AML-193 (cell line): Measurements from ENCODE around the gene TMEM255B.
"Not testable (repeated sequence)": the region's sequence is repeated elsewhere in the genome, so short reads cannot be mapped to it uniquely, and the experiment has no call there.

Source experiments
- DNase-seq, 2 experiments: peaks; one replicate each; lab custom pipeline; 2025; lab: John Stamatoyannopoulos, UW

The TMEM255B gene

GRCh38 chr13:113734826-113735125 is 24.2 kb upstream of the TMEM255B start:
- DNase-seq = no peak

- DNase-seq = no peak
Measured at GRCh38 chr13:113735194-113735593, 23.8 kb upstream of the TMEM255B start.

GRCh38 chr13:113735750-113736149 is 23.3 kb upstream of the TMEM255B start:
- no peak for DNase-seq

GRCh38 chr13:113736258-113736731 is 22.7 kb upstream of the TMEM255B start:
- DNase-seq = peak in 1 of 2 experiments; percentile 41

- no peak for DNase-seq
Measured at GRCh38 chr13:113737803-113738202, 21.2 kb upstream of the TMEM255B start.

GRCh38 chr13:113739527-113740285 is 19.3 kb upstream of the TMEM255B start:
- DNase-seq = no peak

GRCh38 chr13:113740286-113740556 is 18.8 kb upstream of the TMEM255B start:
- DNase-seq = no peak

GRCh38 chr13:113740661-113741060 is 18.4 kb upstream of the TMEM255B start:
- no peak for DNase-seq

- peak; percentile 81 to 85 for DNase-seq
Measured at GRCh38 chr13:113741191-113741668, 17.8 kb upstream of the TMEM255B start.

GRCh38 chr13:113742000-113742441 is 17.0 kb upstream of the TMEM255B start:
- peak; percentile 70 to 77 for DNase-seq

- DNase-seq = no peak
Measured at GRCh38 chr13:113742445-113743120, 16.4 kb upstream of the TMEM255B start.

- no peak for DNase-seq
Measured at GRCh38 chr13:113743366-113744195, 15.4 kb upstream of the TMEM255B start.

GRCh38 chr13:113744197-113745000 is 14.6 kb upstream of the TMEM255B start:
- no peak for DNase-seq

GRCh38 chr13:113745059-113745458 is 14.0 kb upstream of the TMEM255B start:
- DNase-seq = no peak

- DNase-seq = not testable (repeated sequence)
Measured at GRCh38 chr13:113745500-113746142, 13.4 kb upstream of the TMEM255B start.

- DNase-seq = peak in 1 of 2 experiments; percentile 15
Measured at GRCh38 chr13:113746143-113746525, 12.9 kb upstream of the TMEM255B start.

- no peak for DNase-seq
Measured at GRCh38 chr13:113746671-113747070, 12.4 kb upstream of the TMEM255B start.

- no peak for DNase-seq
Measured at GRCh38 chr13:113747291-113747833, 11.7 kb upstream of the TMEM255B start.

- no peak for DNase-seq
Measured at GRCh38 chr13:113748101-113748861, 10.7 kb upstream of the TMEM255B start.

- no peak for DNase-seq
Measured at GRCh38 chr13:113748862-113749451, 10.1 kb upstream of the TMEM255B start.
